GM23338 (cell line): ENCODE results near the gene MED14. TPM values are rescaled to one million over a fixed set of nuclear protein-coding genes. Genes with fewer than 3 reads are reported as not detected.

ENCODE experiments used
- ATAC-seq: fragments of 200-7000 bp; cut with Tn5 transposase; 3 replicates; pipeline ENCODE4 v1.9.1; 2020
- DNase-seq: peaks from one replicate; pipeline ENCODE4 v3.0.0-alpha.2; 2015; ENCODE audit warnings: low spot score
- H2AFZ ChIP-seq: fragments of 200-600 bp; sonication (generic); 2 replicates; pipeline ENCODE4 v1.8.0; 2016; ENCODE audit warnings: antibody characterized with exemption, mild to moderate bottlenecking, moderate library complexity
- H3F3A ChIP-seq: fragments of 200-600 bp; sonication (generic); replicated peaks from 2 replicates; pipeline ENCODE4 v1.8.0; 2017; ENCODE audit warnings: antibody characterized with exemption, mixed run types, low read depth
- H3K27ac ChIP-seq: fragments of 200-600 bp; sonication (generic); 2 replicates; pipeline ENCODE4 v1.6.1; 2016; ENCODE audit warnings: low read depth
- H3K27me3 ChIP-seq: fragments of 200-600 bp; sonication (generic); 2 replicates; pipeline ENCODE4 v1.8.0; 2016; ENCODE audit warnings: mild to moderate bottlenecking, mixed run types, moderate library complexity; ENCODE audit not compliant: insufficient read depth
- H3K36me3 ChIP-seq: fragments of 200-600 bp; sonication (generic); 2 replicates; pipeline ENCODE4 v1.8.0; 2016; ENCODE audit warnings: mild to moderate bottlenecking; ENCODE audit not compliant: insufficient read depth
- H3K4me1 ChIP-seq: fragments of 200-600 bp; sonication (generic); 2 replicates; pipeline ENCODE4 v1.8.0; 2016; ENCODE audit warnings: mild to moderate bottlenecking, moderate library complexity; ENCODE audit not compliant: insufficient read depth
- H3K4me2 ChIP-seq: fragments of 200-600 bp; sonication (generic); 2 replicates; pipeline ENCODE4 v1.7.1; 2017; ENCODE audit warnings: mixed run types
- H3K4me3 ChIP-seq: fragments of 200-600 bp; sonication (generic); 2 replicates; pipeline ENCODE4 v1.6.1; 2016; ENCODE audit warnings: mixed run types
- H3K79me2 ChIP-seq: fragments of 200-600 bp; sonication (generic); replicated peaks from 2 replicates; pipeline ENCODE4 v1.8.0; 2017; ENCODE audit warnings: mild to moderate bottlenecking; ENCODE audit not compliant: insufficient read depth
- H3K9me2 ChIP-seq: fragments of 200-600 bp; sonication (generic); 2 replicates; pipeline ENCODE4 v1.8.0; 2017; ENCODE audit not compliant: insufficient read depth
- H4K20me1 ChIP-seq: fragments of 200-600 bp; sonication (generic); replicated peaks from 2 replicates; pipeline ENCODE4 v1.8.0; 2017; ENCODE audit warnings: mild to moderate bottlenecking; ENCODE audit not compliant: insufficient read depth
- H3K27ac Mint-ChIP-seq: 2 replicates; pipeline ENCODE4 v1.8.0; 2020; ENCODE audit warnings: inconsistent platforms, mild to moderate bottlenecking, moderate library complexity, mixed read lengths
- H3K27me3 Mint-ChIP-seq: 3 replicates; pipeline ENCODE4 v1.8.0; 2022; ENCODE audit warnings: low read depth, mild to moderate bottlenecking, moderate library complexity, mixed read lengths, inconsistent platforms; ENCODE audit not compliant: insufficient read depth, poor library complexity
- H3K36me3 Mint-ChIP-seq: 3 replicates; pipeline ENCODE4 v1.8.0; 2021; ENCODE audit warnings: low read depth, mild to moderate bottlenecking, inconsistent platforms, moderate library complexity, mixed read lengths
- H3K4me1 Mint-ChIP-seq: 3 replicates; pipeline ENCODE4 v1.8.0; 2020; ENCODE audit warnings: mild to moderate bottlenecking, inconsistent platforms, mixed read lengths
- H3K4me3 Mint-ChIP-seq: 3 replicates; pipeline ENCODE4 v1.8.0; 2021; ENCODE audit warnings: moderate library complexity, mild to moderate bottlenecking, inconsistent platforms, mixed read lengths
- H3K9me3 Mint-ChIP-seq: 3 replicates; pipeline ENCODE4 v1.8.0; 2020; ENCODE audit warnings: moderate library complexity, mild to moderate bottlenecking, inconsistent platforms, mixed read lengths
- ETS1 ChIP-seq: IDR thresholded peaks from 2 replicates; pipeline ENCODE4 v1.6.1; 2016; ENCODE audit warnings: antibody characterized with exemption
- NANOG ChIP-seq: IDR thresholded peaks from 2 replicates; pipeline ENCODE4 v1.6.1; 2016; ENCODE audit warnings: antibody characterized with exemption, borderline replicate concordance
- POLR2AphosphoS5 ChIP-seq: IDR thresholded peaks from 2 replicates; pipeline ENCODE4 v1.6.1; 2016; ENCODE audit warnings: antibody characterized with exemption, low read depth
- ZNF331 ChIP-seq: fragments of 250-450 bp; sonication (Bioruptor Pico); IDR thresholded peaks from 2 replicates; pipeline ENCODE4 v1.5.0; 2020; ENCODE audit warnings: low read depth, mild to moderate bottlenecking, moderate library complexity
- ZNF462 ChIP-seq: fragments of 250-450 bp; sonication (Bioruptor Pico); IDR thresholded peaks from 2 replicates; pipeline ENCODE4 v1.5.0; 2020; ENCODE audit warnings: mild to moderate bottlenecking, moderate library complexity
- polyA plus RNA-seq: library from polyadenylated mRNA; unstranded; fragments of >200 nt; fragmentation: Nextera tagmentation; extraction: Ambion mirVana; gene quantifications from 2 replicates; pipeline ENCODE4 v1.2.1, GENCODE V29; 2016
- total RNA-seq: library from RNA; depleted of rRNA; stranded (reverse); fragments of >200 nt; shearing (Covaris generic); gene quantifications from 2 replicates; pipeline ENCODE4 v1.2.3, GENCODE V29; 2014

Gene MED14
- total and polyA plus RNA-seq, 2 experiments from 2014 or later, result 29.8 to 99.3 TPM

GRCh38 chrX:40663078-40663740 is 72.1 kb downstream of the MED14 start (continued):
- no peak for TF ChIP-seq ZNF462
- TF ChIP-seq POLR2AphosphoS5, result no peak
- TF ChIP-seq ETS1, result no peak

- no peaks in the 10 kb centered on the region for H4K20me1 ChIP-seq
- H3K9me3 Mint-ChIP-seq, result no peaks in the 10 kb centered on the region
- no peak overlapping the region for H3K27ac Mint-ChIP-seq
- DNase-seq (no peak), ATAC-seq (no peak)
- H3K27me3 Mint-ChIP-seq, result peaks cover 4% of the 10 kb centered on the region
- no peak overlapping the region for H3K27ac ChIP-seq
- peaks cover 23% of the 10 kb centered on the region; the same call in 1 of the 2 replicates for H3K36me3 ChIP-seq
- no peaks in the 10 kb centered on the region for H3K27me3 ChIP-seq
- H3F3A ChIP-seq, result no peaks in the 10 kb centered on the region
- no peaks in the 10 kb centered on the region for H3K4me1 ChIP-seq
- no peak overlapping the region for H3K4me3 Mint-ChIP-seq
- H3K4me3 ChIP-seq, result no peak overlapping the region
- no peaks in the 10 kb centered on the region for H3K9me2 ChIP-seq
- peaks cover 2% of the 10 kb centered on the region; the same call in 2 of the 3 replicates for H3K4me1 Mint-ChIP-seq
- H3K4me2 ChIP-seq, result no peak overlapping the region
- peaks cover 67% of the 10 kb centered on the region for H3K36me3 Mint-ChIP-seq
- TF ChIP-seq ZNF331 (CRISPR knock-in tag) (no peak), NANOG (no peak), ZNF462 (no peak)
- no peaks in the 10 kb centered on the region for H3K79me2 ChIP-seq
- H2AFZ ChIP-seq, result no peak overlapping the region
These were observed 73.9 kb downstream of the MED14 start for GRCh38 chrX:40661489-40661888.
